ENCODE data around the gene MZB1.

MZB1 gene

DNA sequence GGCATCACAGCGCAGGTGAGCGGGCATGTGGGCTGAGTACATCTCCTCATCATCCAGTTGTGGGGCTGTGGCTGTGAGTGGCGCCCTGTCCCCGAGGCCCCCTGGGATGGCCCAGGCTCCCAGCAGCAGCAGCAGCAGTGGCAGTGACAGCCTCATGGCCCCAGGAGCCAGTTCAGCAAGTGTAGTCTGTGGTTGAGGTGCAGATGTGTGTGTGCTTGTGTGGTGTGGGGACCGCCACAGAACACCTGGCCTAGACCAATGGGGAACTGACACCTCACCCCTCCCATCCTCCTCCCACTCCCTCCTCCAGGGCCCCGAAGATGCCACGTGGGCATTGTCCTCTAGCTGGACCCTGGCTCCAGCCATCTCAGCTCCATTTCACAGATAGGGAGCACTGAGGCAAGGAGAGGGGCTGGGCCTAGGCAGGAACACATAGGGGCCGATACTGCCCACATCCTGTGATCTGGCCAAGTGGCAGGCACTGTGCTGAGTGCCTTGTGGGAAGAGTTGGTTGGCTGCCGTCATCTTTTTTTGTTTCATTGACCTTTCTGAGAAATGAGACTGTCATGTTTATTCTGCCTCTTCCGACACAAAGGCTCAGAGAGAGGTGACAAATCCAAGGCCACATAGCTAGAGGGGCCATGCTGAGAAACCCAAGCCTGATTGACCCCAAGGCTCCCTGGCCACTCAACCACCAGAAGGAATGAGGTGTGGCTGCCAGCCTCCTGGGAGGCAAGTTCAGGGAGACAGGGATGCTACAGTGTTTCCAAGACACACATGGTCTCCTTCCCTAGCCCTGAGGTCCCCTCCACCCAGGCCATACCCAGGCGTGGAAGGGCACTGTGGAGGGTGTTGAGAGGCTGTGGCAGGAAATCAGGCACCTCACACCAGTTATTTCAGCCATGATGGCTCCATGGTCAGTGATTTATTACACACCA is at the start of gene MZB1:
Gene MZB1, minus strand, starts transcription at position 213 of the 938 bp plus-strand sequence. Its CDS starts 57 bp downstream, at position 156.
- no peak for DNase-seq

GRCh38 chr5:139439013-139439903 is 49.5 kb upstream of the MZB1 start, which contains the start of gene DNAJC18:
Gene DNAJC18 (minus strand): TSS chr5:139439525. CDS start chr5:139439445, 80 bp downstream.
- DNase-seq, result peak; percentile 94

- no peak for DNase-seq
Measured at GRCh38 chr5:139438707-139439012, 48.9 kb upstream of the MZB1 start.

- DNase-seq, result no peak
Measured at GRCh38 chr5:139435676-139436075, 46.0 kb upstream of the MZB1 start.

- DNase-seq, result no peak
Measured at GRCh38 chr5:139431706-139432105, 42.0 kb upstream of the MZB1 start.

DNA sequence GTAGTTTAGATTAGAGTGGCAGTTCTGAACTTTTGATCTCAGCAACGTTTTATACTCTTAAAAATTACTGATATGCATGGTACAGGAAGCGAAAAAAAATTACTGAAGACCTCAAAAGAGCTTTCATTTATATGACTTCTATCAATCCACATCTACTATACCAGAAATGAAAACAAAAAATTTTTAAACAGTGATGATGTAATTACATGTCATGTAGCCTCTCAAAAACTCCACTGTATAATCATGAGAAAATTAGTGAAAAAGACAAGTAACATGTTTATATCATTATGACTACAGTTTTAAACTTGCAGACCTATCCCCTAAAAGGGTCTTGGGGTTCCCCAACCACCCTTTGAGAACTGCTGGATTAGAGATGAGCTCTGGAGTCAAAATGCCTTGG is 40.3 kb upstream of the MZB1 start:
- no peak for DNase-seq

GRCh38 chr5:139426203-139426885 is 36.6 kb upstream of the MZB1 start:
- DNase-seq, result no peak

- no peak for DNase-seq
Measured at GRCh38 chr5:139425497-139425896, 35.8 kb upstream of the MZB1 start.

GRCh38 chr5:139422307-139422893 is 32.7 kb upstream of the MZB1 start:
- no peak for DNase-seq

DNA sequence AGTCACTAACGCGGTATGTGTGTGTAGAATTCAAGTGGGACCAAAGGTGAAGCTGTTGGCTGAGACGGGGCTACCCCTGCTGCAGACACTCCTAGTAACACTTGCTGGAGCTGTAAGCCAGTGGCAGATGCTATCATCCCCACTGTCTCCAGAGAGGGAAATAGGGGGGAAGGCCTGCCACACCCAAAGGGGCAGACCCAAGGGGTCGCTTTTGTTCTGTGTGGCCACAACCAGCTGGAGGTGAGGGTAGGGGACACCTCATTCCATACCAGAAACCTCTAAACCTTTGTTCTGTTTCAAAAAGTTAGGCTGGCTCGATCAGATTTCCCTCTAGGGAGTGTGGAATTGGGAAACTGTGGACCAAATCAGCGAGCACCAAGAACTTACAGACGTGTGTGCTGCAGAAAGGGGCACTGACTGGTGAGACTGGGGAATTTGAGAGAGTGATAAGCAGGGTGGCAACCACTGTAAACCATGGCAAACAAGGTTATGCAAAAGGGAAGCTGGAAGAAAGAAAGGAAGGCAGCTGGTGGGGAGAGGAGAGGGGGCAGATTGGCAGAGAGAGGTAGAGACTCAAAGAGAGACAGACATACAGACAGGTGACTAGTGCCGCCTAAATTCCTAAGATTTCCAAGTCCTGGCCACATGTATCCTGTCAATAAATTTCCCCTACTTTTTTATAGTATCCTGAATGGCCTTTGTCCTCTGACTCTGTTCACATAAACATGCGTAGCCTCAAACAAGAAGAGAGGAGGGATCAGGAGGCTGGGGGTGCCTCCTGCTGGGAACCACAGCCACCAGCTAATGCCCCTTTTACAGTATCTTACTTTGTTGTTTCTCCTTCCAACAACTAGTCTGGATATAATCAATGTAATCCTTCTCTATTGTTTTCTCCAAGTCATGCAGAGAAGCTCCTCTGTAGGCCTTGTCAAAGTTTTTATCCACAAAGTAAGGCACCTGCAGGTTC is 29.8 kb upstream of the MZB1 start:
- DNase-seq, result no peak

GRCh38 chr5:139418793-139419192 is 29.1 kb upstream of the MZB1 start:
- DNase-seq, result no peak

DNA sequence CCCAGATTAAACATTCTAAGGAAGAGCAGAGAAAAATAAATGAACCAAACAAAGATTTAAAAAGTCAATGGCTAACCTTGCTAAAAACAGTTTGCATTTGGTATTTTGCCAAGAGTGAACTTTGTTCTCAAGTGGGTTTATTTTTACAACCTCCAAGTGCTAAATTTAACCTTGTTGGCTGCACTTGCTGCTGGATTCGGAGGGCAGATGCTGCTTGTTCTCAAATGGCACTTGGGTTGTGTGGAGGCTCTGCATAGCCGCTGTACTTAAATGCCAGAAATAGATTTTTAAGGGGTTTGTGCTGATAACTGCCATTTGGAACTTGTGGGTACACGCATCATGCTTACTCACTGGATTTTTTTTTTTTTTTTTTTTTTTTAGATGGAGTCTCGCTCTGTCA is 27.5 kb upstream of the MZB1 start:
- no peak for DNase-seq

GRCh38 chr5:139416651-139417050 is 26.9 kb upstream of the MZB1 start:
- no peak for DNase-seq

GRCh38 chr5:139415869-139416268 is 26.2 kb upstream of the MZB1 start:
- DNase-seq, result no peak

DNA sequence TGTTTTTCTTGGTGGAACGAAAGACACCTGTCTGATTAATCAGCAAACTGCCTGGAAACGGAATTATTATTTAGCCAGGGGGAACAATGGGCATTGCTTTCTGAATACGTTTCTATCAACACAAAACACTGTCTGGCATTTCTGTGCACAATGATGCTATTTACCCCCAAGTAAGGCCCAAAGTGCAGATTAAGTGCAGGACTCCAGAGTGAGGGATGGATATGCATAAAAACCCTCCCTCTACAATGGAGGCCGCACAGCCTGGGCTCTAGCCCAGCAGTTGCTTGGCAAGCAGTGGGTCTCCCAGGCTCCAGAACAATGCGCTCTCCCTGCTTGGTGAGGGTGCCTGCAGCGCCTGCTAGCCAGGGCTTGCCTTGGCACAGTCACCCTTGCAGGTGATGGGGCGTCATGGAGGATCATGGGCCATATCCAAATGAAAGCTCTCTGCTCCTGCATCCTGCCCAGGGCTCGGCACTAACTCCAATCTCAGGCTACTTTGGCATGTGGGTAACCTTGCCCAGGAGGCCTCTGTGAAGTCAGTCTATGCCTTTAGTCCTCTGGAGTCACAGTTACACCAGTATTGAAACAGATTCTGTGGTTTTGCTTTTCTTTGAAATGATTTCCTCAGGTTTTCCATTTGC is 25.6 kb upstream of the MZB1 start:
- DNase-seq, result no peak

- DNase-seq, result no peak
Measured at GRCh38 chr5:139414581-139415130, 24.9 kb upstream of the MZB1 start.

- no peak for DNase-seq
Measured at GRCh38 chr5:139413963-139414362, 24.2 kb upstream of the MZB1 start.

GRCh38 chr5:139413153-139413552 is 23.4 kb upstream of the MZB1 start:
- no peak for DNase-seq

GRCh38 chr5:139410993-139411828 is 21.5 kb upstream of the MZB1 start:
- no peak for DNase-seq

Data from stimulated activated CD4-positive, alpha-beta T cell treated with anti-CD3 and anti-CD28 coated beads, Interleukin-4, amount 100 ng/mL, for 1 hour (primary cell).